Measurements from ENCODE around the gene AGPAT2. TPM values are rescaled to one million over a fixed set of nuclear protein-coding genes. Genes with fewer than 3 reads are reported as not detected.

AGPAT2 gene
- total RNA-seq, 4 donors from 2014 or later, result 300 to 1,989 (median 392) TPM

- no peak for TF ChIP-seq CTCF (IDR thresholded peaks at IDR 0.05; ENCODE audit: low read depth)
Measured at GRCh38 chr9:136707011-136707410, 19.8 kb upstream of the AGPAT2 start.

- TF ChIP-seq CTCF (IDR thresholded peaks at IDR 0.05; ENCODE audit: low read depth), result no peak
Measured at GRCh38 chr9:136705564-136705963, 18.3 kb upstream of the AGPAT2 start.

- no peak for TF ChIP-seq CTCF (IDR thresholded peaks at IDR 0.05; ENCODE audit: low read depth)
Measured at GRCh38 chr9:136703276-136703860, 16.1 kb upstream of the AGPAT2 start.

GRCh38 chr9:136701668-136702053, 14.4 kb upstream of the AGPAT2 start:
- no peak for TF ChIP-seq CTCF (IDR thresholded peaks at IDR 0.05; ENCODE audit: low read depth)

- no peak for TF ChIP-seq CTCF (IDR thresholded peaks at IDR 0.05; ENCODE audit: low read depth)
Measured at GRCh38 chr9:136700959-136701667, 13.9 kb upstream of the AGPAT2 start.

GRCh38 chr9:136700304-136700703, 13.0 kb upstream of the AGPAT2 start:
- no peak for TF ChIP-seq CTCF (IDR thresholded peaks at IDR 0.05; ENCODE audit: low read depth)

GRCh38 chr9:136698635-136699246, 11.5 kb upstream of the AGPAT2 start:
- TF ChIP-seq CTCF (IDR thresholded peaks at IDR 0.05; ENCODE audit: low read depth), result no peak

All from subcutaneous adipose tissue (tissue), 4 donors.